ENCODE measurements around the gene BCAR3. TPM values are rescaled to one million over a fixed set of nuclear protein-coding genes. Genes with fewer than 3 reads are reported as not detected.

The BCAR3 gene
- total RNA-seq, 2 experiments from 2014 or later: 0.42 to 0.55 TPM

- peak; percentile 41 for DNase-seq
- Mint-ChIP-seq H3K4me3 (no peak overlapping the region), H3K27ac (no peak overlapping the region), H3K9me3 (no peaks in the 10 kb centered on the region), H3K27me3 (ENCODE audit: low read depth) (peaks cover 4% of the 10 kb centered on the region), H3K36me3 (ENCODE audit: low read depth) (no peaks in the 10 kb centered on the region), H3K4me1 (ENCODE audit: low read depth) (peaks cover 17% of the 10 kb centered on the region)
- intact Hi-C loops (cut with micrococcal nuclease): loop anchor here (5.0 kb wide), 1 partner anchor 593 kb away; no protein-coding TSS in a partner anchor
- CTCF ChIA-PET: interaction anchor here (0.6 to 1.6 kb wide), 3 partner anchors 14 to 511 kb away, joined by 3 to 5 read pairs (median 3); no protein-coding TSS in a partner anchor
Measured at GRCh38 chr1:93614986-93615581, 66.6 kb downstream of the BCAR3 start.

DNA sequence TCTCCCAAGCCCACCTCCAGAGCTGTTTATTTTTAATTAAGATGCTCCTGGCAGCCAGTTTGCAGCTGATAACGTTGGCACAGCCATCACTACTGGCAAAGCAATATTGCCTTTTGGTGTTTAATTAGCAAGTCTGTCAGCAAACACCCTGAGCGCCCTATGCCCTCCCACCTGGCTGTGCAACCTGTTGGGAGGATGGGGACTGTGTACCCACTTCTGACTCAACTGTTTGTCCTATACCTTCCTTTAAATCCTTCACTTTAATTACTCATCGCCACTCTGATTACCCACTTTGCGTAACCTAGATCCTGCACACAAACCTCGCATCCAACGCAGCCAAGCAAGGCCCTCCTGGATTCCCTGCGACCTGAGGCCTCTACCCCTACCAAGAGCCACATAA is 67.1 kb downstream of the BCAR3 start:
- Mint-ChIP-seq H3K27ac (no peak overlapping the region), H3K4me3 (no peak overlapping the region), H3K27me3 (ENCODE audit: low read depth) (peaks cover 4% of the 10 kb centered on the region), H3K4me1 (ENCODE audit: low read depth) (peaks cover 17% of the 10 kb centered on the region), H3K9me3 (no peaks in the 10 kb centered on the region), H3K36me3 (ENCODE audit: low read depth) (no peaks in the 10 kb centered on the region)
- no peak for DNase-seq
- intact Hi-C loops (cut with micrococcal nuclease): no loop called here
- CTCF ChIA-PET: interaction anchor here (0.7 to 2.1 kb wide), 3 partner anchors 14 to 175 kb away, joined by 3 to 6 read pairs (median 3); no protein-coding TSS in a partner anchor

GRCh38 chr1:93613898-93614297 is 67.7 kb downstream of the BCAR3 start:
- H3K4me3 Mint-ChIP-seq: no peak overlapping the region
- no peak overlapping the region for H3K27ac Mint-ChIP-seq
- no peak for DNase-seq
- peaks cover 4% of the 10 kb centered on the region for H3K27me3 Mint-ChIP-seq (ENCODE audit: low read depth)
- no peaks in the 10 kb centered on the region for H3K9me3 Mint-ChIP-seq
- H3K36me3 Mint-ChIP-seq (ENCODE audit: low read depth): no peaks in the 10 kb centered on the region
- intact Hi-C loops (cut with micrococcal nuclease): no loop called here
- peaks cover 20% of the 10 kb centered on the region for H3K4me1 Mint-ChIP-seq (ENCODE audit: low read depth)
- CTCF ChIA-PET: interaction anchor here (0.5 to 2.1 kb wide), 3 partner anchors 13 to 76 kb away, joined by 3 to 6 read pairs (median 5); no protein-coding TSS in a partner anchor

DNA sequence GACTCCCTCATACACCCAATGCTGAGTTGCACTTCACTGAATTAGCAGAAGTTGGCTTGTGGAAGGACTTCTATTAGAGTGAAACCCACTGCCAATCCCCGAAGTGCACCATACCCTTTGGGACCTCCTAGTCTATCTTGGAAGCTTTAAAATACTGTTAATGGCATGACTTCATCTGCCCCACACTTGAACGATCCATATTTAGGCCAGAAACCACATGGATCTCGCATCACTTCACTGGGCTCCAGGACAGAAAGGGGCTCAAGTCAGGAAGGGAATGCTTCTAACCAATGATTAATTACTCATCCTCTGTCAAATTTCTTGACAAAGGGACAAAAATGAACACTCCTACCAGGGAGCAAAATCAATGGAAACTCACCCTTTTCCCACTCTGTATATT is 69.1 kb downstream of the BCAR3 start:
- CTCF ChIA-PET: interaction anchor here (2.1 kb wide), 1 partner anchor 17 kb away, joined by 6 read pairs; no protein-coding TSS in a partner anchor
- no peak overlapping the region for H3K27ac Mint-ChIP-seq
- H3K4me3 Mint-ChIP-seq: no peak overlapping the region
- intact Hi-C loops (cut with micrococcal nuclease): no loop called here
- H3K4me1 Mint-ChIP-seq (ENCODE audit: low read depth): peaks cover 34% of the 10 kb centered on the region
- no peaks in the 10 kb centered on the region for H3K36me3 Mint-ChIP-seq (ENCODE audit: low read depth)
- H3K9me3 Mint-ChIP-seq: no peaks in the 10 kb centered on the region
- DNase-seq: no peak
- peaks cover 4% of the 10 kb centered on the region for H3K27me3 Mint-ChIP-seq (ENCODE audit: low read depth)

DNA sequence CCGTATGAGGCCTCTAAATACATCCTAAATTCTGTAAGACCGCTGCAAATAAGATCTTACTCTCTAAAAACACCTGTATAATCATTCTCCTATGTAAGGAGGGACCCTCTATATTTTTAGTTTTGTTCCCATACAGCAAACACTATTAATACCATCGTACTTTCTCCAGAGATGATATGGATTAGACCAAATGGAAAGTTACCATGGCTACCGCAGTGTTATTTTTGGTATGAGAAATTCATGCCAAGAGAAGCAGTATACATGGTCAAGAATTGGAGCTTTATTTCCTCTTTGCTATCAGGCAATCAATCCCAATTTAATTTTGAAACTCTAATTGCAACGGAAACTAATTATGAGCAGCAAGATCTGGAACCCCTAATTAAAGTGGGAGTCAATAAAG is 70.0 kb downstream of the BCAR3 start:
- intact Hi-C loops (cut with micrococcal nuclease): no loop called here
- Mint-ChIP-seq H3K27me3 (ENCODE audit: low read depth) (peaks cover 8% of the 10 kb centered on the region), H3K27ac (no peak overlapping the region), H3K36me3 (ENCODE audit: low read depth) (no peaks in the 10 kb centered on the region), H3K4me3 (no peak overlapping the region), H3K9me3 (no peaks in the 10 kb centered on the region), H3K4me1 (ENCODE audit: low read depth) (peaks cover 40% of the 10 kb centered on the region)
- DNase-seq: no peak
- CTCF ChIA-PET: no interaction called here

DNA sequence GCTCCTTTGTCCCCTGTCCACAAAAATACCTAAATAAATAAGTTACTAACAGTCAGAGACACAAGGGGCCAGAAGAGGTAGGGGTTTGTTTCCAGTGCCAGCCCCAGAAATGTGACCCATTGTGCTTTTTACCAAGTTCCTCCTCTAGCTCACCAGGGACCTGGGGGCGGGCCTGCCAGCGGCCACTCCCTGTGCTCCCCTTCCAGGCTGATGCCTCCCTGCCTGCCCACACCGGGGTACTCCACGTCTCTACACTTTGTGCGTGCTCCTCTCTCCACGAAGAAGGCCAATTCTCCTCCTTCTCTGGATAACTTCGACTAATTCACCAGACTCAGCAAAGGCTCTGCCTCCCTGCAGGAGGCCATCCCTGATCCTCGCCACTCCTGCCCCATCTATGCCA is 72.1 kb downstream of the BCAR3 start:
- CTCF ChIA-PET: interaction anchor here (1.6 to 2.5 kb wide), 2 partner anchors 10 to 20 kb away, joined by 4 to 13 read pairs; no protein-coding TSS in a partner anchor
- no peak for DNase-seq
- Mint-ChIP-seq H3K4me3 (no peak overlapping the region), H3K4me1 (ENCODE audit: low read depth) (peaks cover 26% of the 10 kb centered on the region), H3K9me3 (no peaks in the 10 kb centered on the region), H3K27ac (no peak overlapping the region), H3K27me3 (ENCODE audit: low read depth) (peaks cover 19% of the 10 kb centered on the region), H3K36me3 (ENCODE audit: low read depth) (no peaks in the 10 kb centered on the region)
- intact Hi-C loops (cut with micrococcal nuclease): loop anchor here (2.0 to 5.0 kb wide), 4 partner anchors 98 to 532 kb away; partner anchors contain the start of genes DR1 and MTF2

- Mint-ChIP-seq H3K36me3 (ENCODE audit: low read depth) (no peaks in the 10 kb centered on the region), H3K27ac (no peak overlapping the region), H3K9me3 (no peaks in the 10 kb centered on the region), H3K4me3 (no peak overlapping the region), H3K4me1 (ENCODE audit: low read depth) (peaks cover 25% of the 10 kb centered on the region), H3K27me3 (ENCODE audit: low read depth) (peaks cover 21% of the 10 kb centered on the region)
- CTCF ChIA-PET: interaction anchor here (0.5 to 2.6 kb wide), 10 partner anchors 10 to 575 kb away, joined by 3 to 21 read pairs (median 4); no protein-coding TSS in a partner anchor
- intact Hi-C loops (cut with micrococcal nuclease): loop anchor here (1.0 to 5.0 kb wide), 6 partner anchors 8 to 531 kb away; partner anchors contain the start of genes DR1 and MTF2
- DNase-seq: no peak
Measured at GRCh38 chr1:93608187-93609109, 73.2 kb downstream of the BCAR3 start.

DNA sequence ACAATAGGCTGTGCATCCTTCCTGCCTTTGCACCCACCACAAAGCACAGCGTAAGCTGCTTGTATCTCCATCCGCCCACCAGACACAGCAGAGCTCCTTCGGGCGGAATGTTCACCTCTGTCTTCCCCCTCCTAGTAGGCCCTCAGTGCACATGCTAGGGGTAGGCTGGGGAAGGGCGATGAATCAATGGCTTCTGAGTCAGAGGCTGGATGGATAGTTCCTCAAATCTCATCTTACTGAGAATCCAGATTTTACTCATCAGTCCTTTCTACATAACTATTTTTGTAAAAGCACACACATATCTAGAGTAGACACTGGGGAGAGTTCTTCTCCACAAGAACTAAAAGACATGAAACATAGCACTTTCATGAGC is 73.8 kb downstream of the BCAR3 start:
- peaks cover 21% of the 10 kb centered on the region for H3K27me3 Mint-ChIP-seq (ENCODE audit: low read depth)

DNA sequence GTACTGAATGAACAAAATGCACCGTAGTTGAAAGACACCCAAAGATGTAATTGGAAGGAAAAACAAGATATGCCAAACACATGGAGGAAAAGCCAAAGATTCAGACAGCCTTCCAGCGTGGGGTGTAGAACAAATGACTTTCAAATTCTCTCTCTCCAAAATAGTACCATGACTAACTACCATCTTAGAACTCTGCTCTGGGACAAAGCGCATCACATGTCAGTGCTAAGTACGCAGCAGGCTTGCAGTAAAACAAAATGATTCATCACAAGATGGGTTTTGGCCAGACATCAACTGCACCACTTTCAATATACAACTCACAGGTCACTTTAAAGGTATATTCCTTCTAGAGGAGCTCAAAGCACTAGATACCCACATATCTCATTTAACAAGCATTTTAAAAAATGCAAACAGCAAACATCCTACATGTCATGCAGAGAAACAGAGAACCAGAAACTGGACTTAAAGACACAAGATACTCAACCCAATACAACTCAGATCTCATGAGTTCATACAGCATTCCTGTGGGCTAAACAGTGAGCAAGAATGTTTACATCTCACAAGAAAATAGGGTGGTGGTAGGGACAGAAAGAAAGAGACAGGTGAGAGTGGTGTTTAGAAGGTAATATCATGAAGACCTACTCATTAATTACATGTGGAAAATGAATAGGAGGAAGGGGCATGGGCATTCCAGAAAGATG is 75.7 kb downstream of the BCAR3 start:
- Mint-ChIP-seq H3K27ac (no peak overlapping the region), H3K4me1 (ENCODE audit: low read depth) (peaks cover 25% of the 10 kb centered on the region), H3K36me3 (ENCODE audit: low read depth) (no peaks in the 10 kb centered on the region), H3K27me3 (ENCODE audit: low read depth) (peaks cover 20% of the 10 kb centered on the region), H3K9me3 (no peaks in the 10 kb centered on the region), H3K4me3 (no peak overlapping the region)
- DNase-seq: no peak
- intact Hi-C loops (cut with micrococcal nuclease): loop anchor here (5.0 kb wide), 3 partner anchors 101 to 529 kb away; partner anchors contain the start of gene MTF2
- CTCF ChIA-PET: no interaction called here

More for the DNA sequence above, 73.8 kb downstream of the BCAR3 start:
- peak; percentile 78 for DNase-seq
- CTCF ChIA-PET: interaction anchor here (0.5 to 2.6 kb wide), 10 partner anchors 9 to 304 kb away, joined by 3 to 21 read pairs (median 5); no protein-coding TSS in a partner anchor
- Mint-ChIP-seq H3K4me1 (ENCODE audit: low read depth) (peaks cover 25% of the 10 kb centered on the region), H3K27ac (no peak overlapping the region), H3K9me3 (no peaks in the 10 kb centered on the region), H3K36me3 (ENCODE audit: low read depth) (no peaks in the 10 kb centered on the region), H3K4me3 (no peak overlapping the region)
- intact Hi-C loops (cut with micrococcal nuclease): loop anchor here (1.0 to 5.0 kb wide), 7 partner anchors 9 to 530 kb away; partner anchors contain the start of genes DR1 and MTF2

DNA sequence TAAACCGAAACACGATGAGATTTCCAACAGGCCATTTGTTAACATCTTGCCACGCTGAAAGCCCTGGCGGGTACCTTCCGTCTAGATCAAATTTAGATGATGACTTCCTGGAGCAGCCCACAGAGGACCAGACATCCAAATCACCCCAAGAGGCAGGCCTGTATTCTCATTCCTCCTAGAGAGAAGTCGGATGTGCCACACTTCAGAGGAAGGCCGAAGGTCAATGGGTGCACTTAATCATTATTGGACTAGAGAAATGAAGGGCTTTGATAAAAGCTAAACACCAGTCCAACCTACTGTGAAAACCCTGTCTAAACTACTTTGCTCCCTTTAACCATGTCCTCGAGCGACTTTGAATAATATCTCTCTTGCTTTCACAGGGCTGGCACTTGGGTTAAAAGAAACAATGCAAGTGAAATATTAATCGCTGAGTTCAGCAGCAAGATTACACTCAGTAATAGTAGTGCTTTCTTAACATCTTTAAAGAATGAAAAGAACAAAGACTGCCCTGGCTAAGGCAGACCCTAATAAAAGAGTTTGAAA is 76.5 kb downstream of the BCAR3 start:
- intact Hi-C loops (cut with micrococcal nuclease): loop anchor here (5.0 kb wide), 3 partner anchors 102 to 528 kb away; partner anchors contain the start of gene MTF2
- peaks cover 25% of the 10 kb centered on the region for H3K4me1 Mint-ChIP-seq (ENCODE audit: low read depth)
- H3K36me3 Mint-ChIP-seq (ENCODE audit: low read depth): no peaks in the 10 kb centered on the region
- H3K27me3 Mint-ChIP-seq (ENCODE audit: low read depth): peaks cover 17% of the 10 kb centered on the region
- H3K4me3 Mint-ChIP-seq: no peak overlapping the region
- H3K9me3 Mint-ChIP-seq: no peaks in the 10 kb centered on the region
- no peak overlapping the region for H3K27ac Mint-ChIP-seq
- DNase-seq: no peak
- CTCF ChIA-PET: no interaction called here

GRCh38 chr1:93604411-93604810 is 77.2 kb downstream of the BCAR3 start:
- intact Hi-C loops (cut with micrococcal nuclease): no loop called here
- H3K4me3 Mint-ChIP-seq: no peak overlapping the region
- H3K4me1 Mint-ChIP-seq (ENCODE audit: low read depth): peaks cover 25% of the 10 kb centered on the region
- H3K36me3 Mint-ChIP-seq (ENCODE audit: low read depth): no peaks in the 10 kb centered on the region
- peaks cover 17% of the 10 kb centered on the region for H3K27me3 Mint-ChIP-seq (ENCODE audit: low read depth)
- CTCF ChIA-PET: no interaction called here
- H3K27ac Mint-ChIP-seq: no peak overlapping the region
- DNase-seq: no peak
- no peaks in the 10 kb centered on the region for H3K9me3 Mint-ChIP-seq
